Loucy (cell line): Measurements from ENCODE around the gene TNFRSF25.

Experiments used
- H2AFZ ChIP-seq: fragments of 200-600 bp; sonication (generic); 2 replicates; pipeline ENCODE4 v1.6.0; 2016; ENCODE audit warnings: antibody characterized with exemption, mild to moderate bottlenecking, low read length, moderate library complexity
- H3F3A ChIP-seq: fragments of 200-600 bp; 2 replicates; pipeline ENCODE4 v1.6.0; 2016; ENCODE audit warnings: antibody characterized with exemption, low read depth, mild to moderate bottlenecking
- H3K27me3 ChIP-seq: fragments of 200-600 bp; sonication (generic); 2 replicates; pipeline ENCODE4 v1.6.1; 2014; ENCODE audit warnings: low read length, mild to moderate bottlenecking; ENCODE audit not compliant: insufficient read depth, poor library complexity, severe bottlenecking
- H3K36me3 ChIP-seq: fragments of 200-600 bp; sonication (generic); 2 replicates; pipeline ENCODE4 v1.6.1; 2016; ENCODE audit warnings: low read length; ENCODE audit not compliant: insufficient read depth
- H3K4me1 ChIP-seq: fragments of 200-600 bp; sonication (generic); 2 replicates; pipeline ENCODE4 v1.5.1; 2014; ENCODE audit warnings: low read length, mild to moderate bottlenecking; ENCODE audit not compliant: insufficient read depth, poor library complexity, severe bottlenecking
- H3K4me2 ChIP-seq: fragments of 200-600 bp; sonication (generic); 2 replicates; pipeline ENCODE4 v1.6.0; 2014; ENCODE audit warnings: antibody characterized with exemption, low read length, low read depth, mild to moderate bottlenecking; ENCODE audit not compliant: poor library complexity, severe bottlenecking
- H3K4me3 ChIP-seq: fragments of 200-600 bp; sonication (generic); 2 replicates; pipeline ENCODE4 v1.5.1; 2014; ENCODE audit warnings: low read length, mild to moderate bottlenecking, mixed read lengths; ENCODE audit not compliant: poor library complexity, severe bottlenecking
- H3K79me2 ChIP-seq: fragments of 200-600 bp; sonication (generic); 2 replicates; pipeline ENCODE4 v1.6.1; 2014; ENCODE audit warnings: low read length; ENCODE audit not compliant: insufficient read depth
- H3K9ac ChIP-seq: fragments of 200-600 bp; sonication (generic); 2 replicates; pipeline ENCODE4 v1.6.0; 2014; ENCODE audit warnings: mild to moderate bottlenecking, low read depth, low read length, moderate library complexity; ENCODE audit not compliant: poor library complexity, severe bottlenecking
- H3K9me2 ChIP-seq: fragments of 200-600 bp; sonication (generic); replicated peaks from 2 replicates; pipeline ENCODE4 v1.6.1; 2016; ENCODE audit warnings: low read depth, low read length, mixed read lengths
- H3K9me3 ChIP-seq: fragments of 200-600 bp; sonication (generic); 2 replicates; pipeline ENCODE4 v1.6.1; 2014; ENCODE audit warnings: mild to moderate bottlenecking, antibody characterized with exemption, low read length, low read depth; ENCODE audit not compliant: insufficient read depth
- H4K20me1 ChIP-seq: fragments of 200-600 bp; sonication (generic); 2 replicates; pipeline ENCODE4 v1.6.0; 2014; ENCODE audit warnings: antibody characterized with exemption, low read length, mild to moderate bottlenecking; ENCODE audit not compliant: insufficient read depth, poor library complexity, severe bottlenecking
- CTCF ChIP-seq: fragments of 200-600 bp; sonication (generic); conservative IDR thresholded peaks from 2 replicates; pipeline ENCODE4 v1.5.1; 2014; ENCODE audit warnings: mild to moderate bottlenecking, antibody characterized with exemption, low read length
- EZH2phosphoT487 ChIP-seq: fragments of 200-600 bp; IDR thresholded peaks from 2 replicates; pipeline ENCODE4 v1.6.1; 2018; ENCODE audit warnings: antibody characterized with exemption, mild to moderate bottlenecking, moderate library complexity, borderline replicate concordance

TNFRSF25 gene

GRCh38 chr1:6467744-6468688, 2.0 kb upstream of the TNFRSF25 start:
- Histone ChIP-seq H3K27me3 (no peaks in the 10 kb centered on the region), H4K20me1 (no peaks in the 10 kb centered on the region), H3K9ac (no peak overlapping the region), H3K9me3 (no peaks in the 10 kb centered on the region), H3K4me1 (no peaks in the 10 kb centered on the region), H3K9me2 (no peaks in the 10 kb centered on the region), H2AFZ (no peak overlapping the region), H3K4me3 (no peak overlapping the region), H3K4me2 (no peak overlapping the region), H3K79me2 (no peaks in the 10 kb centered on the region), H3K36me3 (no peaks in the 10 kb centered on the region), H3F3A (no peaks in the 10 kb centered on the region)
- TF ChIP-seq CTCF = no peak
- TF ChIP-seq EZH2phosphoT487 = no peak

GRCh38 chr1:6467224-6467623, 1.3 kb upstream of the TNFRSF25 start:
- no peaks in the 10 kb centered on the region for H3K9me3 ChIP-seq
- no peaks in the 10 kb centered on the region for H3K27me3 ChIP-seq
- H3K4me3 ChIP-seq = no peak overlapping the region
- H3K36me3 ChIP-seq = no peaks in the 10 kb centered on the region
- no peak overlapping the region for H3K4me2 ChIP-seq
- no peak overlapping the region for H2AFZ ChIP-seq
- H3F3A ChIP-seq = no peaks in the 10 kb centered on the region
- no peak overlapping the region for H3K9ac ChIP-seq
- H3K9me2 ChIP-seq = no peaks in the 10 kb centered on the region
- no peaks in the 10 kb centered on the region for H4K20me1 ChIP-seq
- no peaks in the 10 kb centered on the region for H3K4me1 ChIP-seq
- TF ChIP-seq EZH2phosphoT487 (no peak), CTCF (no peak)
- no peaks in the 10 kb centered on the region for H3K79me2 ChIP-seq

GRCh38 chr1:6466751-6467150, 778 bp upstream of the TNFRSF25 start:
- Histone ChIP-seq H3K4me3 (no peak overlapping the region), H3K79me2 (no peaks in the 10 kb centered on the region), H3K4me1 (no peaks in the 10 kb centered on the region), H3F3A (no peaks in the 10 kb centered on the region), H3K9me3 (no peaks in the 10 kb centered on the region), H4K20me1 (no peaks in the 10 kb centered on the region), H3K36me3 (no peaks in the 10 kb centered on the region), H3K4me2 (no peak overlapping the region), H2AFZ (no peak overlapping the region), H3K9ac (no peak overlapping the region), H3K9me2 (no peaks in the 10 kb centered on the region), H3K27me3 (no peaks in the 10 kb centered on the region)
- TF ChIP-seq CTCF (no peak), EZH2phosphoT487 (no peak)
